WTC11 (cell line): ENCODE results near the gene MED12L. TPM values are rescaled to one million over a fixed set of nuclear protein-coding genes. Genes with fewer than 3 reads are reported as not detected.

ENCODE experiments used
- ATAC-seq: fragments of 200-7000 bp; cut with Tn5 transposase; 2 replicates; pipeline ENCODE4 v1.10.0; 2021; ENCODE audit warnings: mild to moderate bottlenecking, moderate library complexity
- CTCF ChIA-PET: fragments of 300-600 bp; sonication (Branson Sonifier 250); formaldehyde crosslinking; loops from one replicate; lab custom pipeline; 2021; ENCODE audit warnings: antibody characterized with exemption; lab: Charles Lee
- POLR2A ChIA-PET: fragments of 350-600 bp; sonication (Branson Sonifier 250); formaldehyde crosslinking; loops from one replicate; lab custom pipeline; 2021; ENCODE audit warnings: antibody characterized with exemption; lab: Charles Lee
- DNase-seq: peaks from one replicate; pipeline ENCODE4 v3.0.0; 2021; ENCODE audit warnings: low spot score
- H3K27ac Mint-ChIP-seq: 2 replicates; pipeline ENCODE4 v1.8.0; 2021; ENCODE audit warnings: mixed read lengths
- H3K27me3 Mint-ChIP-seq: 2 replicates; pipeline ENCODE4 v1.8.0; 2021; ENCODE audit warnings: low read depth, mild to moderate bottlenecking, moderate library complexity, mixed read lengths
- H3K36me3 Mint-ChIP-seq: 2 replicates; pipeline ENCODE4 v1.8.0; 2021; ENCODE audit warnings: mixed read lengths
- H3K4me1 Mint-ChIP-seq: 2 replicates; pipeline ENCODE4 v1.8.0; 2022; ENCODE audit warnings: mixed read lengths
- H3K4me3 Mint-ChIP-seq: 2 replicates; pipeline ENCODE4 v1.8.0; 2021; ENCODE audit warnings: mild to moderate bottlenecking, moderate library complexity, mixed read lengths
- H3K9me3 Mint-ChIP-seq: 2 replicates; pipeline ENCODE4 v1.8.0; 2021; ENCODE audit warnings: mixed read lengths
- ETV6 ChIP-seq: sonication (generic); formaldehyde crosslinking; IDR thresholded peaks from 2 replicates; pipeline ENCODE4 v1.8.1; 2022; ENCODE audit warnings: mild to moderate bottlenecking, missing genetic modification reagents
- FOXK1 ChIP-seq: sonication (generic); formaldehyde crosslinking; IDR thresholded peaks from 2 replicates; pipeline ENCODE4 v1.8.0; 2022; ENCODE audit warnings: mild to moderate bottlenecking, moderate library complexity, missing genetic modification reagents
- FOXP1 ChIP-seq: sonication (generic); formaldehyde crosslinking; IDR thresholded peaks from 2 replicates; pipeline ENCODE4 v1.8.0; 2022; ENCODE audit warnings: missing genetic modification reagents, mild to moderate bottlenecking, moderate library complexity, borderline replicate concordance
- KAT7 ChIP-seq: sonication (generic); formaldehyde crosslinking; IDR thresholded peaks from 2 replicates; pipeline ENCODE4 v1.8.1; 2023; ENCODE audit warnings: missing genetic modification reagents, mild to moderate bottlenecking, borderline replicate concordance
- NR2C2 ChIP-seq: sonication (generic); formaldehyde crosslinking; IDR thresholded peaks from 2 replicates; pipeline ENCODE4 v1.8.0; 2022; ENCODE audit warnings: mild to moderate bottlenecking, missing genetic modification reagents
- TCF7 ChIP-seq: sonication (generic); formaldehyde crosslinking; IDR thresholded peaks from 2 replicates; pipeline ENCODE4 v1.8.0; 2022; ENCODE audit warnings: mild to moderate bottlenecking, low read depth, missing genetic modification reagents, moderate library complexity
- ZBTB21 ChIP-seq: sonication (generic); formaldehyde crosslinking; IDR thresholded peaks from 2 replicates; pipeline ENCODE4 v1.8.1; 2023; ENCODE audit warnings: mild to moderate bottlenecking, missing genetic modification reagents, borderline replicate concordance
- ZNF121 ChIP-seq: sonication (generic); formaldehyde crosslinking; IDR thresholded peaks from 2 replicates; pipeline ENCODE4 v1.8.0; 2023; ENCODE audit warnings: missing genetic modification reagents
- total RNA-seq: library from RNA; stranded (reverse); gene quantifications from 3 replicates; pipeline ENCODE4 v1.2.3, GENCODE V29; 2021
- TF ChIP-seq, protein P1 (sequence below): sonication (generic); formaldehyde crosslinking; IDR thresholded peaks from 2 replicates; pipeline ENCODE4 v1.8.1; 2022; ENCODE audit warnings: mild to moderate bottlenecking, moderate library complexity, missing genetic modification reagents
- TF ChIP-seq, protein P2 (sequence below): sonication (generic); formaldehyde crosslinking; IDR thresholded peaks from 2 replicates; pipeline ENCODE4 v1.8.1; 2023; ENCODE audit warnings: mild to moderate bottlenecking, missing genetic modification reagents, borderline replicate concordance
- TF ChIP-seq, protein P3 (sequence below): sonication (generic); formaldehyde crosslinking; IDR thresholded peaks from 2 replicates; pipeline ENCODE4 v1.8.1; 2022; ENCODE audit warnings: missing genetic modification reagents, borderline replicate concordance
- TF ChIP-seq, protein P4 (sequence below): sonication (generic); formaldehyde crosslinking; IDR thresholded peaks from 2 replicates; pipeline ENCODE4 v1.8.1; 2022; ENCODE audit warnings: low read depth, mild to moderate bottlenecking, moderate library complexity, missing genetic modification reagents, borderline replicate concordance

MED12L gene
- total RNA-seq, 1 experiment from 2014 or later: 27.4 TPM

DNA sequence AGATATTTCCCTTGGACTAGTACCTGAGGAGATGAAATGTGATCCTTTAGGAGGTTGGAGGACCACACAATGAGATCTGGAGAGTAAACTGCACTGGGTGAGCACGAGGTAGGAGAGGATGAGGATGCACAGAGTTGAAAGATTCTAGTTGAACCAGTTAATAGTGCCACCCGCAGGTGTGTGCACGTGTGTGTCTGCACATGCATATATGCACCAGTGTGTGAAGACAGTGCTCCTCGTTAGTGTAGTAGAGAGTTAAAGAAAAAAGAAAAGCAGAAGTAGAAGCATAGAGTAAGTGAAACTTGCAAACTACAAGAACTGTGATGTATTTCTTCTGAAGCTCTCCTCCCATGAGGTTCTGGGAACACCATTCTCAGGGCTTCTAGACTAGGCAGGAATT, 8.4 kb downstream of the MED12L start:
- peaks cover 74% of the 10 kb centered on the region for H3K4me1 Mint-ChIP-seq
- CTCF ChIA-PET: interaction anchor here (1.0 kb wide), 1 partner anchor 52 kb away, joined by 5 read pairs; no protein-coding TSS in a partner anchor
- no peak for DNase-seq
- no peak for TF ChIP-seq FOXP1
- no peak for TF ChIP-seq KAT7 (CRISPR knock-in tag)
- TF ChIP-seq, protein P1, sequence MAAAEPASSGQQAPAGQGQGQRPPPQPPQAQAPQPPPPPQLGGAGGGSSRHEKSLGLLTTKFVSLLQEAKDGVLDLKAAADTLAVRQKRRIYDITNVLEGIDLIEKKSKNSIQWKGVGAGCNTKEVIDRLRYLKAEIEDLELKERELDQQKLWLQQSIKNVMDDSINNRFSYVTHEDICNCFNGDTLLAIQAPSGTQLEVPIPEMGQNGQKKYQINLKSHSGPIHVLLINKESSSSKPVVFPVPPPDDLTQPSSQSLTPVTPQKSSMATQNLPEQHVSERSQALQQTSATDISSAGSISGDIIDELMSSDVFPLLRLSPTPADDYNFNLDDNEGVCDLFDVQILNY (CRISPR knock-in tag): no peak
- TF ChIP-seq, protein P2, sequence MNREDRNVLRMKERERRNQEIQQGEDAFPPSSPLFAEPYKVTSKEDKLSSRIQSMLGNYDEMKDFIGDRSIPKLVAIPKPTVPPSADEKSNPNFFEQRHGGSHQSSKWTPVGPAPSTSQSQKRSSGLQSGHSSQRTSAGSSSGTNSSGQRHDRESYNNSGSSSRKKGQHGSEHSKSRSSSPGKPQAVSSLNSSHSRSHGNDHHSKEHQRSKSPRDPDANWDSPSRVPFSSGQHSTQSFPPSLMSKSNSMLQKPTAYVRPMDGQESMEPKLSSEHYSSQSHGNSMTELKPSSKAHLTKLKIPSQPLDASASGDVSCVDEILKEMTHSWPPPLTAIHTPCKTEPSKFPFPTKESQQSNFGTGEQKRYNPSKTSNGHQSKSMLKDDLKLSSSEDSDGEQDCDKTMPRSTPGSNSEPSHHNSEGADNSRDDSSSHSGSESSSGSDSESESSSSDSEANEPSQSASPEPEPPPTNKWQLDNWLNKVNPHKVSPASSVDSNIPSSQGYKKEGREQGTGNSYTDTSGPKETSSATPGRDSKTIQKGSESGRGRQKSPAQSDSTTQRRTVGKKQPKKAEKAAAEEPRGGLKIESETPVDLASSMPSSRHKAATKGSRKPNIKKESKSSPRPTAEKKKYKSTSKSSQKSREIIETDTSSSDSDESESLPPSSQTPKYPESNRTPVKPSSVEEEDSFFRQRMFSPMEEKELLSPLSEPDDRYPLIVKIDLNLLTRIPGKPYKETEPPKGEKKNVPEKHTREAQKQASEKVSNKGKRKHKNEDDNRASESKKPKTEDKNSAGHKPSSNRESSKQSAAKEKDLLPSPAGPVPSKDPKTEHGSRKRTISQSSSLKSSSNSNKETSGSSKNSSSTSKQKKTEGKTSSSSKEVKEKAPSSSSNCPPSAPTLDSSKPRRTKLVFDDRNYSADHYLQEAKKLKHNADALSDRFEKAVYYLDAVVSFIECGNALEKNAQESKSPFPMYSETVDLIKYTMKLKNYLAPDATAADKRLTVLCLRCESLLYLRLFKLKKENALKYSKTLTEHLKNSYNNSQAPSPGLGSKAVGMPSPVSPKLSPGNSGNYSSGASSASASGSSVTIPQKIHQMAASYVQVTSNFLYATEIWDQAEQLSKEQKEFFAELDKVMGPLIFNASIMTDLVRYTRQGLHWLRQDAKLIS (CRISPR knock-in tag): no peak
- TF ChIP-seq, protein P3, sequence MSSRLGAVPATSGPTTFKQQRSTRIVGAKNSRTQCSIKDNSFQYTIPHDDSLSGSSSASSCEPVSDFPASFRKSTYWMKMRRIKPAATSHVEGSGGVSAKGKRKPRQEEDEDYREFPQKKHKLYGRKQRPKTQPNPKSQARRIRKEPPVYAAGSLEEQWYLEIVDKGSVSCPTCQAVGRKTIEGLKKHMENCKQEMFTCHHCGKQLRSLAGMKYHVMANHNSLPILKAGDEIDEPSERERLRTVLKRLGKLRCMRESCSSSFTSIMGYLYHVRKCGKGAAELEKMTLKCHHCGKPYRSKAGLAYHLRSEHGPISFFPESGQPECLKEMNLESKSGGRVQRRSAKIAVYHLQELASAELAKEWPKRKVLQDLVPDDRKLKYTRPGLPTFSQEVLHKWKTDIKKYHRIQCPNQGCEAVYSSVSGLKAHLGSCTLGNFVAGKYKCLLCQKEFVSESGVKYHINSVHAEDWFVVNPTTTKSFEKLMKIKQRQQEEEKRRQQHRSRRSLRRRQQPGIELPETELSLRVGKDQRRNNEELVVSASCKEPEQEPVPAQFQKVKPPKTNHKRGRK: no peak
- TF ChIP-seq NR2C2 (CRISPR knock-in tag): no peak
- no peak for TF ChIP-seq ETV6 (CRISPR knock-in tag)
- TF ChIP-seq, all 79 proteins: peak for 0
- Mint-ChIP-seq H3K27ac (no peak overlapping the region), H3K9me3 (peaks cover 13% of the 10 kb centered on the region), H3K4me3 (no peak overlapping the region), H3K27me3 (no peaks in the 10 kb centered on the region), H3K36me3 (peaks cover 9% of the 10 kb centered on the region)
- ATAC-seq: no peak; the same call in 1 of the 2 replicates
- POLR2A ChIA-PET: no interaction called here

DNA sequence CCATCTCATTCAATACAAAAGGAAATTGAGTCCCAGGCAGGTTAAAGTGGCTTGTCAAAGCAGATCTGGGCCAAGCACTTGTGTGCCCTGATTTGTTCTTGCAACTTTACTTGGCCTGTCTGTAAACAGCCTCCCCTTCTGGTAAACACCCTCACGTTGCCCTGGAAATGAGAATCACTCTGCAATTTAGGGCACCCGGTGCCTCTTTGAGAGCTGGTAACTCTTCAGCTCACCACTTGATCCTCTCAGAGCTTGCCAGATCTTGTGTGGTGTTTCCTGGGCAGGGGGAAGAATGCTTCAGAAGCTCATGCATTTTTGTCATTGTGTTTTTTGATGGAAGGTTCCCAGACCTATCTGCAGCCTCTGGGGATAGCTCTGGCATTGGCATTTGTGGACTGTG, 11.3 kb downstream of the MED12L start:
- ChIA-PET CTCF (interaction anchor here (0.9 to 1.1 kb wide), 2 partner anchors 11 to 30 kb away, joined by 3 read pairs; partner anchors contain the start of gene MED12L), POLR2A (interaction anchor here (1.8 kb wide), 1 partner anchor 10 kb away, joined by 4 read pairs; no protein-coding TSS in a partner anchor)
- peaks cover 9% of the 10 kb centered on the region for H3K36me3 Mint-ChIP-seq
- no peak for TF ChIP-seq TCF7
- TF ChIP-seq, protein P2 (CRISPR knock-in tag): no peak
- no peak for TF ChIP-seq FOXK1 (CRISPR knock-in tag)
- no peaks in the 10 kb centered on the region for H3K27me3 Mint-ChIP-seq
- DNase-seq: no peak
- H3K4me1 Mint-ChIP-seq: peaks cover 65% of the 10 kb centered on the region
- H3K9me3 Mint-ChIP-seq: peaks cover 14% of the 10 kb centered on the region
- no peak for ATAC-seq
- 0 out of 2 replicates have a peak overlapping the region, but pooled peaks have one; percentile 22 for H3K27ac Mint-ChIP-seq
- H3K4me3 Mint-ChIP-seq: no peak overlapping the region

DNA sequence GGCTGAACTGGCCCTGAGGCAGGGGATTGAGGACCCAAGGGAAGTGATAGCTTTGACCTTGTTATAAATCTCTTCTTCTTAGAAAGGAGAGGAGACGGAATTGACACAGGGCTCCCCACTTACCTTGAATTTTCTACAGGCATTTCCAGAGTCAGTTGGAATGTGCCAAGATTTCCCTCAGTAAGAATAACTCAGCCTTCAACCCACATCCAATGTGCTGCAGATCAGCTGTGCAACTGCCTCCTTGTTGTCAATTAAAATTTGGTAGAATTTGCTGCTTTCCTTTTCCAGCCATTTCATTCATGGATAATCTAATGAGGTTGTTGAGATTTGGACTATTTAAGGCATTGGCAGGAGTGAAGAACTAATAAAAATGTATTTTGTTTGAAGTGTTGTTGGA, 14.6 kb downstream of the MED12L start:
- H3K27ac Mint-ChIP-seq: no peak overlapping the region
- H3K9me3 Mint-ChIP-seq: peaks cover 14% of the 10 kb centered on the region
- CTCF ChIA-PET: interaction anchor here (0.5 kb wide), 1 partner anchor 248 kb away, joined by 4 read pairs; no protein-coding TSS in a partner anchor
- H3K36me3 Mint-ChIP-seq: peaks cover 9% of the 10 kb centered on the region
- POLR2A ChIA-PET: no interaction called here
- no peak for ATAC-seq
- DNase-seq: no peak
- no peak overlapping the region for H3K4me3 Mint-ChIP-seq
- H3K27me3 Mint-ChIP-seq: no peaks in the 10 kb centered on the region
- H3K4me1 Mint-ChIP-seq: peaks cover 39% of the 10 kb centered on the region
- TF ChIP-seq, protein P2 (CRISPR knock-in tag): no peak
- no peak for TF ChIP-seq FOXP1
- no peak for TF ChIP-seq ZNF121 (CRISPR knock-in tag)
- no peak for TF ChIP-seq ZBTB21 (CRISPR knock-in tag)
- TF ChIP-seq, protein P3: no peak
- TF ChIP-seq ETV6 (CRISPR knock-in tag): no peak
- TF ChIP-seq, protein P4, sequence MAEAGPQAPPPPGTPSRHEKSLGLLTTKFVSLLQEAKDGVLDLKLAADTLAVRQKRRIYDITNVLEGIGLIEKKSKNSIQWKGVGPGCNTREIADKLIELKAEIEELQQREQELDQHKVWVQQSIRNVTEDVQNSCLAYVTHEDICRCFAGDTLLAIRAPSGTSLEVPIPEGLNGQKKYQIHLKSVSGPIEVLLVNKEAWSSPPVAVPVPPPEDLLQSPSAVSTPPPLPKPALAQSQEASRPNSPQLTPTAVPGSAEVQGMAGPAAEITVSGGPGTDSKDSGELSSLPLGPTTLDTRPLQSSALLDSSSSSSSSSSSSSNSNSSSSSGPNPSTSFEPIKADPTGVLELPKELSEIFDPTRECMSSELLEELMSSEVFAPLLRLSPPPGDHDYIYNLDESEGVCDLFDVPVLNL: no peak
